Hepatocyte (in vitro differentiated cells): ENCODE measurements around the gene KRTAP5-1.

Experiments
- CTCF ChIP-seq: fragments of 200-600 bp; sonication (generic); IDR thresholded peaks from 2 replicates; pipeline ENCODE4 v1.5.1; 2016; ENCODE audit warnings: antibody characterized with exemption, mild to moderate bottlenecking; ENCODE audit not compliant: poor library complexity
- EZH2 ChIP-seq: fragments of 200-600 bp; sonication (generic); IDR thresholded peaks from 2 replicates; pipeline ENCODE4 v1.6.1; 2016; ENCODE audit warnings: antibody characterized with exemption, mild to moderate bottlenecking, borderline replicate concordance
- EZH2phosphoT487 ChIP-seq: fragments of 200-600 bp; sonication (generic); IDR thresholded peaks from one replicate; pipeline ENCODE4 v1.6.1; 2018; ENCODE audit warnings: antibody characterized with exemption, mild to moderate bottlenecking, low read depth, moderate library complexity; ENCODE audit not compliant: unreplicated experiment, severe bottlenecking

GRCh38 chr11:1598816-1599215, 13.7 kb upstream of the KRTAP5-1 start:
- no peak for TF ChIP-seq CTCF
- TF ChIP-seq EZH2: no peak
- TF ChIP-seq EZH2phosphoT487: no peak
